Body of pancreas (tissue), 4 donors: ENCODE results near the gene IKZF1. TPM values are rescaled to one million over a fixed set of nuclear protein-coding genes. Genes with fewer than 3 reads are reported as not detected.

Experiments used
- ATAC-seq: fragments of 150-250 bp; one replicate; pipeline ENCODE4 v1.9.1; 2016
- DNase-seq, 4 donors: peaks; one replicate each; pipeline ENCODE4 v3.0.0-alpha.2; 2019
- H3K27ac ChIP-seq, 4 donors: fragments of 200-600 bp; sonication (generic); 1 replicate in 3 of 4; 2 replicates in 1 of 4; pipeline versions ENCODE4 v1.5.1 to v1.6.1; 2016 to 2019; ENCODE audit warnings: mild to moderate bottlenecking in 1 of 4, mixed read lengths in 1 of 4, moderate library complexity in 1 of 4
- H3K27me3 ChIP-seq, 2 donors: fragments of 200-600 bp; sonication (generic); one replicate each; pipeline ENCODE4 v1.6.0; 2016; ENCODE audit warnings: mild to moderate bottlenecking in 1 of 2
- H3K36me3 ChIP-seq, 2 donors: fragments of 200-600 bp; sonication (generic); replicated peaks in 1 of 2; 2 replicates each; pipeline ENCODE4 v1.5.1; 2016; ENCODE audit warnings: low read depth in 2 of 2; ENCODE audit not compliant: insufficient read depth in 1 of 2
- H3K4me1 ChIP-seq: fragments of 200-600 bp; sonication (generic); one replicate; pipeline ENCODE4 v1.6.0; 2016
- H3K4me3 ChIP-seq, 2 donors: fragments of 200-600 bp; sonication (generic); 1 replicate in 1 of 2; 2 replicates in 1 of 2; pipeline ENCODE4 v1.5.1; 2016 to 2019
- H3K9me3 ChIP-seq, 3 donors: fragments of 200-600 bp; sonication (generic); 1 replicate in 2 of 3; 2 replicates in 1 of 3; pipeline ENCODE4 v1.5.1; 2016
- CTCF ChIP-seq, 7 experiments: fragments of 450-650 bp in 4 of 7; fragments of 200-600 bp in 3 of 7; sonication (generic) in 3 of 7; IDR thresholded peaks; one replicate each; pipeline ENCODE4 v1.5.1; 2016 to 2019; ENCODE audit warnings: antibody characterized with exemption in 7 of 7
- POLR2A ChIP-seq, 3 donors: fragments of 450-650 bp; IDR thresholded peaks; one replicate each; pipeline ENCODE4 v1.6.1; 2016; ENCODE audit warnings: antibody characterized with exemption in 3 of 3, mild to moderate bottlenecking in 2 of 3
- WGBS, 2 donors: methylation state at CpG; one replicate each; pipeline ENCODE4 v1.1.5; 2017; 5-methylcytosine and 5-hydroxymethylcytosine counted together
- intact Hi-C: fragments of 100-400 bp; cut with DNase I; formaldehyde crosslinking; loops from one replicate; pipeline ENCODE4 v1.15.1; 2023
- total RNA-seq, 2 donors: library from RNA; depleted of rRNA; stranded (reverse); fragments of >200 nt; gene quantifications; one replicate each; pipeline ENCODE4 v1.1.0, GENCODE V29; 2016

Gene IKZF1
- total RNA-seq, 2 donors from 2014 or later, result 3.9 to 16.5 TPM

GRCh38 chr7:50428911-50429310, 124.4 kb downstream of the IKZF1 start:
- WGBS, 2 donors, result 69 to 71% methylated on average over 3 of the region's 3 CpGs
- no peaks in the 10 kb centered on the region for H3K27me3 ChIP-seq
- H3K9me3 ChIP-seq, result no peaks in the 10 kb centered on the region
- TF ChIP-seq CTCF (IDR thresholded peaks at IDR 0.05), result no peak
- no peak for TF ChIP-seq POLR2A (IDR thresholded peaks at IDR 0.05)
- DNase-seq (no peak), ATAC-seq (no peak)
- no peak overlapping the region for H3K4me3 ChIP-seq
- intact Hi-C loops, result no loop called here
- no peak overlapping the region for H3K27ac ChIP-seq
- no peaks in the 10 kb centered on the region for H3K36me3 ChIP-seq
- H3K4me1 ChIP-seq, result no peaks in the 10 kb centered on the region

DNA sequence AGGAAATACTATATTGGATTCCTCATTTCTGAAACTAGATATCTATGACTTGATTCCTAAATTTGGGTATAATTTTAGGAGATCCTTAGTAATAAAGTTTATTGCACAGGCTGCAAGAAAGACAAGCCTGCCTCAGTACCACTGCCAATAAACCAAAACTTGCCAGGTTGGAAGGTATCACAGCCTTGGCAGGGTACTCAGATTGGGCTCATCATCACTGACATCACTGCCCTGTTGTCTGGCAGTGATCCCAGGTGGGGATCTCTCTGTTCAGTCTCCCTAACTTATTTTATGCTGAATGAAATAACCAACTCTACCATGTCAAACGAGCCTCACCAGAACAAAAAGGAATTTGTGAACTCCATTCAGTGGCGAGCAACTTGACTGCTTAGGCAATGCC, 126.8 kb downstream of the IKZF1 start:
- no peak overlapping the region for H3K27ac ChIP-seq
- intact Hi-C loops, result no loop called here
- no peak for TF ChIP-seq CTCF (IDR thresholded peaks at IDR 0.05)
- no peak for TF ChIP-seq POLR2A (IDR thresholded peaks at IDR 0.05)
- no peaks in the 10 kb centered on the region for H3K4me1 ChIP-seq
- no peaks in the 10 kb centered on the region for H3K27me3 ChIP-seq
- H3K4me3 ChIP-seq, result no peak overlapping the region
- DNase-seq, result no peak
- no peaks in the 10 kb centered on the region for H3K9me3 ChIP-seq
- 68 to 94% methylated on average over 2 of the region's 2 CpGs for WGBS, 2 donors
- no peak for ATAC-seq
- H3K36me3 ChIP-seq, result no peaks in the 10 kb centered on the region

GRCh38 chr7:50431722-50432305, 127.3 kb downstream of the IKZF1 start:
- TF ChIP-seq POLR2A (IDR thresholded peaks at IDR 0.05), result no peak
- no peak for TF ChIP-seq CTCF (IDR thresholded peaks at IDR 0.05)
- WGBS, 2 donors, result 63 to 66% methylated on average over 4 of the region's 4 CpGs

GRCh38 chr7:50436133-50436806, 131.8 kb downstream of the IKZF1 start:
- intact Hi-C loops, result no loop called here

More at GRCh38 chr7:50431722-50432305, 127.3 kb downstream of the IKZF1 start:
- intact Hi-C loops, result no loop called here
- Histone ChIP-seq H3K4me3 (no peak overlapping the region), H3K27me3 (no peaks in the 10 kb centered on the region), H3K4me1 (no peaks in the 10 kb centered on the region), H3K9me3 (no peaks in the 10 kb centered on the region), H3K27ac (no peak overlapping the region), H3K36me3 (no peaks in the 10 kb centered on the region)
- ATAC-seq (no peak), DNase-seq (no peak)

More at GRCh38 chr7:50436133-50436806, 131.8 kb downstream of the IKZF1 start:
- DNase-seq (no peak), ATAC-seq (no peak)
- Histone ChIP-seq H3K27me3 (no peaks in the 10 kb centered on the region), H3K36me3 (no peaks in the 10 kb centered on the region), H3K4me1 (no peaks in the 10 kb centered on the region), H3K9me3 (no peaks in the 10 kb centered on the region), H3K4me3 (no peak overlapping the region), H3K27ac (no peak overlapping the region)
- TF ChIP-seq CTCF (IDR thresholded peaks at IDR 0.05) (no peak), POLR2A (IDR thresholded peaks at IDR 0.05) (no peak)
- 86 to 88% methylated on average over 3 of the region's 3 CpGs for WGBS, 2 donors
